Karpas-422 (cell line): ENCODE measurements around the gene DUSP1. TPM values are rescaled to one million over a fixed set of nuclear protein-coding genes. Genes with fewer than 3 reads are reported as not detected.

Source experiments
- DNase-seq: peaks from one replicate; pipeline ENCODE4 v3.0.0-alpha.2; 2015
- H2AFZ ChIP-seq: fragments of 200-600 bp; sonication (generic); 2 replicates; pipeline ENCODE4 v1.6.1; 2014; ENCODE audit warnings: antibody characterized with exemption, low read length, mixed read lengths
- H3K27ac ChIP-seq: fragments of 200-600 bp; sonication (generic); 2 replicates; pipeline ENCODE4 v1.5.1; 2014; ENCODE audit warnings: mild to moderate bottlenecking, low read length, moderate library complexity
- H3K27me3 ChIP-seq: fragments of 200-600 bp; sonication (generic); 2 replicates; pipeline ENCODE4 v1.6.1; 2014; ENCODE audit warnings: low read length, mixed read lengths
- H3K36me3 ChIP-seq: fragments of 200-600 bp; sonication (generic); 2 replicates; pipeline ENCODE4 v1.6.1; 2014; ENCODE audit warnings: low read length, mixed read lengths; ENCODE audit not compliant: insufficient read depth
- H3K4me1 ChIP-seq: fragments of 200-600 bp; sonication (generic); 2 replicates; pipeline ENCODE4 v1.6.1; 2014; ENCODE audit warnings: mild to moderate bottlenecking, low read length, mixed read lengths
- H3K4me2 ChIP-seq: fragments of 200-600 bp; sonication (generic); 2 replicates; pipeline ENCODE4 v1.6.1; 2014; ENCODE audit warnings: low read length, low read depth, mild to moderate bottlenecking; ENCODE audit not compliant: poor library complexity, severe bottlenecking
- H3K4me3 ChIP-seq: fragments of 200-600 bp; sonication (generic); 2 replicates; pipeline ENCODE4 v1.5.1; 2014; ENCODE audit warnings: mild to moderate bottlenecking, antibody characterized with exemption, low read length, mixed read lengths
- H3K79me2 ChIP-seq: fragments of 200-600 bp; sonication (generic); 2 replicates; pipeline ENCODE4 v1.6.1; 2014; ENCODE audit warnings: mild to moderate bottlenecking, low read length, mixed read lengths
- H3K9ac ChIP-seq: fragments of 200-600 bp; sonication (generic); 2 replicates; pipeline ENCODE4 v1.6.0; 2014; ENCODE audit warnings: low read length
- H3K9me2 ChIP-seq: fragments of 200-600 bp; sonication (generic), shearing (Covaris generic); replicated peaks from 2 replicates; pipeline ENCODE4 v1.6.0; 2014; ENCODE audit warnings: mild to moderate bottlenecking, low read length, moderate library complexity; ENCODE audit not compliant: insufficient read depth
- H3K9me3 ChIP-seq: fragments of 300-700, 200-600 bp; sonication (generic); 2 replicates; pipeline ENCODE4 v1.6.1; 2014; ENCODE audit warnings: low read length, mixed read lengths
- H4K20me1 ChIP-seq: fragments of 200-600 bp; sonication (generic); 2 replicates; pipeline ENCODE4 v1.6.1; 2014; ENCODE audit warnings: mild to moderate bottlenecking, antibody characterized with exemption, low read length, low read depth; ENCODE audit not compliant: insufficient read depth
- total RNA-seq: library from RNA; depleted of rRNA; stranded (reverse); fragments of >200 nt; shearing (Covaris generic); gene quantifications from 2 replicates; pipeline ENCODE4 v1.2.3, GENCODE V29; 2014; ENCODE audit warnings: low replicate concordance

DUSP1 gene
- total RNA-seq, 1 experiment from 2014 or later: 10.5 TPM

DNA sequence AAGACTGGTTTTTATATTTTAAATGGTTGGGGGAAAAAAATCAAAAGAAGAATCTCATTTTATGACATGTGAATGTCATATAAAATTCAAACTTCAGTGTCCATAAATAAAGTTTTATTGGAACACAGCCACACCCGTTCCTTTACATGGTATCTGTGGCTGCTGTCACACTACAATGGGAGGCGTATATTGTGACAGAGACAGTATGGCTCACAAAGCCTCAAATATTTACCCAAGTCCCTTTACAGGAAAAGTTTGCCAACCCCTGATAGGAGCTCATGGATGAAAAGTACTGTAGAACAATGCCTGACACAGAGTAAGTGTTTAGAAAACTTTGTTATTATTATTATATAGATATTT is 5.2 kb upstream of the DUSP1 start:
- Histone ChIP-seq H3K36me3 (no peaks in the 10 kb centered on the region), H3K9me2 (no peaks in the 10 kb centered on the region), H4K20me1 (no peaks in the 10 kb centered on the region), H3K27ac (no peak overlapping the region), H3K79me2 (no peaks in the 10 kb centered on the region), H3K27me3 (no peaks in the 10 kb centered on the region), H3K4me1 (peaks cover 19% of the 10 kb centered on the region), H3K9ac (no peak overlapping the region), H3K4me3 (no peak overlapping the region), H2AFZ (no peak overlapping the region), H3K4me2 (no peak overlapping the region), H3K9me3 (no peaks in the 10 kb centered on the region)
- DNase-seq: no peak

GRCh38 chr5:172775326-172776234 is 4.6 kb upstream of the DUSP1 start:
- Histone ChIP-seq H3K79me2 (no peaks in the 10 kb centered on the region), H3K27ac (no peak overlapping the region), H3K4me3 (no peak overlapping the region), H3K4me2 (no peak overlapping the region), H2AFZ (no peak overlapping the region), H3K27me3 (no peaks in the 10 kb centered on the region), H3K9ac (no peak overlapping the region), H3K9me3 (no peaks in the 10 kb centered on the region), H3K36me3 (no peaks in the 10 kb centered on the region), H3K4me1 (peaks cover 19% of the 10 kb centered on the region), H4K20me1 (no peaks in the 10 kb centered on the region), H3K9me2 (no peaks in the 10 kb centered on the region)
- DNase-seq: no peak

DNA sequence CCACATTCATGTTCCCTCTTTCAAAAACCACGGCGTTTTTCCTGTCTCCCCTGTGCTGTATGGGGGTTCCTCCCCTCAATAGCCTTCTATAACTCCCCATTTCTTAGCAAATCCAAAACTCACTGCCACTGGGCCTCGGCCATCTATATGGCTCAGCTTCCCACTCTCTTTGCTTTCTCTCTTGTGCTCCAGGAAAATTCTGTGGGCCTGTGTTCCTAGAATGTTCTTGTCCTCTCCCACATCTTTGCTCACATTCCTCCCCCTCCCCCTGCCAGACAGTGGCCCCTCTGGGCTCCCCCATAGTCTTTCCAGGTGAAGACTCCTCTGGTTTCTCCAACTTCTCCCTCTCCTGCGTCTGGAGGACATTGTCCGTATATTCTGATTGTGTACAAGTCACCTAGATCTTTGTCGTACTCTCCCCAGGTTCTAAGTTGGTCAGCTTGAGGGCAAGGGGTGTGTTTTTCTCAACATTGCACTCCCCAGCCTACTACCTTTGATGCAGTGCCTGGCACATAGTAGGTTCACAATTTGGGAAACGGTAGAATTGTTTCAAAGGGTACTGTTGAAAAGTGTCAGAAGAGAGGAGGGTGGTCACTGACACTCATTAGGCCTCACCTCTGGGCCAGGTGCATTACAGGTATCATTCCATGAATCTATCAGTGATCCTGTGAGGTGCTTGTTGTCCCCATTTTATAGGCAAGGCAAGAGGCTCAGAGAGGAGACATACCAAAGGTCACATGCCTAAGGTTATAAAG is 3.7 kb upstream of the DUSP1 start:
- Histone ChIP-seq H3K27me3 (no peaks in the 10 kb centered on the region), H2AFZ (no peak overlapping the region), H3K27ac (no peak overlapping the region), H3K4me1 (peaks cover 26% of the 10 kb centered on the region), H3K79me2 (peaks cover 4% of the 10 kb centered on the region; the same call in 1 of the 2 replicates), H3K4me2 (no peak overlapping the region), H3K9me3 (no peaks in the 10 kb centered on the region), H4K20me1 (peaks cover under 1% of the 10 kb centered on the region; the same call in 1 of the 2 replicates), H3K9ac (no peak overlapping the region), H3K36me3 (no peaks in the 10 kb centered on the region), H3K9me2 (no peaks in the 10 kb centered on the region), H3K4me3 (no peak overlapping the region)
- no peak for DNase-seq

DNA sequence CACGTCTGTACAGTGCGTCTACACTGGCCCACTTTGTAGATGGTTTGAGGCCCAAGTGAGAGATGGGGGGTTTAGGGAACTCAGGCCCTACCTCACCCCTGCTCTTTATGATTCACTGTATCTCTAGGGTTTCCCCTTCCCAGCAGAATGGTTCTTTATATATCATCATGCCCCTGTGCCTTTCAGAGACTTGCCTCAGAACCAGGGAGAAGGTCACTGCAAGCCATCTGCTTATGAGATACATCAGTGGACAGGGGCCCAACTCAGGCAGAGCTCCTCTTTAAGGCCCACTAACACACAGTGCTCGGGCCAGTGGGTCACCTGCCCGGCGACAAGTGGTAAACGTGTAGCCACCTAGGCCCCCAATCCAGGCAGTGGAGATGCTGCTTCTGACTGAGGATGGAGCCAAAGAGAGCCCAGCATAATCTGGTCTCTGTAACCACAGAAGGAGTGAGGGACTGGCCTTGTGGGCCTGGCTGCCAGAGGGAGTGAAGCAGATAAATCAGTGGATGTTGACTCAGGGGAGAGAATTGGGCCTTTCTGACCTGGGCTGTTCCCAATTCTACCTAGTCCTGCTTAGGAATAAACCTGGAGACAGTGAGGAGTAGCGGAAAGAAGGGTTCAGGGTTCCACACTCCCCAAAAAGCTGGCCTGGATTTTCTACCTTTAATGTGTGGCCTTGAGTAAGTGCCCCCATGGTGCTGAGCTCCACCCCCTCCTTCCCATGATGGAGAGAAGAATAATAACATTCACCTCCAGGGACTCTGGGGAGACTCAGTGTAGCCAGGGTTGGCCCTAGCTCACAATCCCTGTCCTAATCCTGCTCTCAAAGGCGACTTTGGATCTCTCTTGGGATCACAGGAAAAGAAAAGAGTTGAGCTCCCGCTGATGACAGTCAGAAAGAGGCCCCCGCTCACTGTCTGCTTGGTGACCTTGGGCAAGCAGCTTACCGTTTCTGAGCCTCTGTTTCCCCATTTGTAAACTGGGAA is 2.8 kb upstream of the DUSP1 start:
- peaks cover 4% of the 10 kb centered on the region; the same call in 1 of the 2 replicates for H3K79me2 ChIP-seq
- H2AFZ ChIP-seq: no peak overlapping the region
- no peak for DNase-seq
- no peak overlapping the region for H3K4me3 ChIP-seq
- H3K9ac ChIP-seq: no peak overlapping the region
- H4K20me1 ChIP-seq: peaks cover 3% of the 10 kb centered on the region; the same call in 1 of the 2 replicates
- H3K9me3 ChIP-seq: no peaks in the 10 kb centered on the region
- H3K4me2 ChIP-seq: no peak overlapping the region
- no peaks in the 10 kb centered on the region for H3K36me3 ChIP-seq
- peaks cover 30% of the 10 kb centered on the region for H3K4me1 ChIP-seq
- no peaks in the 10 kb centered on the region for H3K27me3 ChIP-seq
- no peak overlapping the region for H3K27ac ChIP-seq
- no peaks in the 10 kb centered on the region for H3K9me2 ChIP-seq

- no peaks in the 10 kb centered on the region for H3K27me3 ChIP-seq
- no peaks in the 10 kb centered on the region for H3K9me2 ChIP-seq
- peak overlapping the region; percentile 96 for H3K4me3 ChIP-seq
- peak overlapping the region; percentile 100 for H3K4me2 ChIP-seq
- H3K9me3 ChIP-seq: no peaks in the 10 kb centered on the region
- H3K9ac ChIP-seq: peak overlapping the region; percentile 96
- H2AFZ ChIP-seq: peak overlapping the region; percentile 97; the same call in 1 of the 2 replicates
- H3K79me2 ChIP-seq: peaks cover 4% of the 10 kb centered on the region; the same call in 1 of the 2 replicates
- peaks cover 3% of the 10 kb centered on the region; the same call in 1 of the 2 replicates for H4K20me1 ChIP-seq
- no peaks in the 10 kb centered on the region for H3K36me3 ChIP-seq
- no peak overlapping the region for H3K27ac ChIP-seq
- DNase-seq: peak; percentile 89
- H3K4me1 ChIP-seq: peaks cover 26% of the 10 kb centered on the region
Measured at GRCh38 chr5:172772112-172772906, 1.3 kb upstream of the DUSP1 start.

GRCh38 chr5:172771439-172772111 is 580 bp upstream of the DUSP1 start:
- H3K27me3 ChIP-seq: no peaks in the 10 kb centered on the region
- DNase-seq: peak; percentile 58
- H2AFZ ChIP-seq: peak overlapping the region; percentile 97
- H4K20me1 ChIP-seq: peaks cover 3% of the 10 kb centered on the region; the same call in 1 of the 2 replicates
- 0 out of 2 replicates have a peak overlapping the region, but pooled peaks have one; percentile 29 for H3K27ac ChIP-seq
- peak overlapping the region; percentile 100 for H3K4me2 ChIP-seq
- peaks cover 25% of the 10 kb centered on the region for H3K4me1 ChIP-seq
- peaks cover 4% of the 10 kb centered on the region; the same call in 1 of the 2 replicates for H3K79me2 ChIP-seq
- H3K36me3 ChIP-seq: no peaks in the 10 kb centered on the region
- H3K9me2 ChIP-seq: no peaks in the 10 kb centered on the region
- H3K9ac ChIP-seq: peak overlapping the region; percentile 96
- peak overlapping the region; percentile 96 for H3K4me3 ChIP-seq
- no peaks in the 10 kb centered on the region for H3K9me3 ChIP-seq

- peaks cover 32% of the 10 kb centered on the region for H3K4me1 ChIP-seq
- peak overlapping the region; percentile 96 for H3K4me3 ChIP-seq
Measured at GRCh38 chr5:172770374-172770674, 671 bp downstream of the DUSP1 start.

More at GRCh38 chr5:172770374-172770674, 671 bp downstream of the DUSP1 start:
- DNase-seq: no peak
- H4K20me1 ChIP-seq: peaks cover 3% of the 10 kb centered on the region; the same call in 1 of the 2 replicates
- peak overlapping the region; percentile 65 for H3K27ac ChIP-seq
- no peaks in the 10 kb centered on the region for H3K36me3 ChIP-seq
- peak overlapping the region; percentile 96 for H3K9ac ChIP-seq
- no peaks in the 10 kb centered on the region for H3K9me2 ChIP-seq
- H3K4me2 ChIP-seq: peak overlapping the region; percentile 100
- peak overlapping the region; percentile 99 for H2AFZ ChIP-seq
- peaks cover 4% of the 10 kb centered on the region; the same call in 1 of the 2 replicates for H3K79me2 ChIP-seq
- no peaks in the 10 kb centered on the region for H3K27me3 ChIP-seq
- H3K9me3 ChIP-seq: no peaks in the 10 kb centered on the region
